ENCODE data around the gene FAM209B.

FAM209B gene

GRCh38 chr20:56582542-56582941 lies 49.5 kb downstream of the FAM209B start:
- DNase-seq = no peak
- Histone ChIP-seq H3K79me1 (replicated peaks; ENCODE audit: low read length, poor library complexity, severe bottlenecking) (no peaks in the 10 kb centered on the region), H3K4me3 (ENCODE audit: insufficient read depth in 1 of 2, low read depth in 1 of 2, low read length in 2 of 2) (no peak overlapping the region), H3K4me1 (ENCODE audit: control insufficient read depth, insufficient read depth, low read depth, low read length) (peaks cover under 1% of the 10 kb centered on the region), H3K9ac (ENCODE audit: low read length) (no peak overlapping the region), H3K14ac (ENCODE audit: low read length in 2 of 2) (no peak overlapping the region), H2BK15ac (ENCODE audit: low read depth, poor library complexity, severe bottlenecking) (no peak overlapping the region), H3K4me2 (ENCODE audit: low read length, poor library complexity, severe bottlenecking) (no peak overlapping the region), H3K4ac (ENCODE audit: low read depth in 1 of 2, low read length in 2 of 2) (no peak overlapping the region), H3K18ac (ENCODE audit: low read depth in 1 of 2, low read length in 2 of 2) (no peak overlapping the region), H3K27ac (ENCODE audit: low read length, poor library complexity, severe bottlenecking) (no peak overlapping the region), H2AFZ (ENCODE audit: low read depth, low read length) (no peak overlapping the region), H4K91ac (ENCODE audit: low read length) (no peak overlapping the region), H4K8ac (ENCODE audit: low read length) (no peak overlapping the region), H3K23ac (ENCODE audit: low read length in 2 of 2) (no peak overlapping the region), H2BK12ac (ENCODE audit: low read length in 2 of 2) (no peak overlapping the region), H3K36me3 (ENCODE audit: control insufficient read depth in 1 of 2, insufficient read depth in 2 of 2, low read depth in 1 of 2, low read length in 2 of 2) (no peaks in the 10 kb centered on the region), H2BK120ac (ENCODE audit: low read depth, low read length) (no peak overlapping the region), H2BK5ac (ENCODE audit: low read depth, low read length, poor library complexity, severe bottlenecking) (no peak overlapping the region), H3K9me3 (ENCODE audit: control insufficient read depth, low read length) (no peaks in the 10 kb centered on the region), H2AK5ac (ENCODE audit: low read length, severe bottlenecking) (no peak overlapping the region), H3K27me3 (ENCODE audit: control insufficient read depth in 1 of 2, insufficient read depth in 1 of 2, low read length in 2 of 2) (peaks cover 6 to 25% of the 10 kb centered on the region in 2 experiments)
- 84% methylated on average over 3 of the region's 4 CpGs for WGBS

DNA sequence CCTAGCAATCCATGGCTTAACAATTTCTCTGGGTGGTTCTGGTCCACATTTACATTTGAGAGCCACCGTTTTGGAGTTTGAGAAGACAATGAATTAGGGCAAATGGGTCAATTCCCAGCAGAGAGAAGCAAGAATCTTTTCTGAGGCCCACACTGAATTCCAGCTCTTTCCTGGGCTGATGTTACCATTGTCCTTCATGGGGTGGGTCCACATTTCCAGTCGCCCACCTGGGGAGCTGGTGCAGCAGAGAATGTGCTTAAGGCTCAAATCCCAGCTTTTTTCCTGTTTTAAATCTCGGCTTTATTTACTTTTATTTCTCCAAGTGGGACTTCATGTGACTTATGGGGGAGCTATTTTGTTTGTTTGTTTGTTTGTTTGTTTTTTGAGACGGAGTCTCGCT lies 51.9 kb downstream of the FAM209B start:
- H3K79me1 ChIP-seq (replicated peaks; ENCODE audit: low read length, poor library complexity, severe bottlenecking) = no peaks in the 10 kb centered on the region
- no peak overlapping the region for H3K9ac ChIP-seq (ENCODE audit: low read length)
- WGBS = 79% methylated on average over 5 of the region's 5 CpGs
- H2BK120ac ChIP-seq (ENCODE audit: low read depth, low read length) = no peak overlapping the region
- no peak overlapping the region for H3K18ac ChIP-seq (ENCODE audit: low read depth in 1 of 2, low read length in 2 of 2)
- H4K8ac ChIP-seq (ENCODE audit: low read length) = no peak overlapping the region
- H3K23ac ChIP-seq (ENCODE audit: low read length in 2 of 2) = no peak overlapping the region
- DNase-seq = no peak
- no peak overlapping the region for H3K4ac ChIP-seq (ENCODE audit: low read depth in 1 of 2, low read length in 2 of 2)
- no peak overlapping the region for H3K14ac ChIP-seq (ENCODE audit: low read length in 2 of 2)
- no peak overlapping the region for H2BK15ac ChIP-seq (ENCODE audit: low read depth, poor library complexity, severe bottlenecking)
- no peak overlapping the region for H2BK5ac ChIP-seq (ENCODE audit: low read depth, low read length, poor library complexity, severe bottlenecking)
- H3K4me2 ChIP-seq (ENCODE audit: low read length, poor library complexity, severe bottlenecking) = no peak overlapping the region
- H4K91ac ChIP-seq (ENCODE audit: low read length) = no peak overlapping the region
- H3K36me3 ChIP-seq (ENCODE audit: control insufficient read depth in 1 of 2, insufficient read depth in 2 of 2, low read depth in 1 of 2, low read length in 2 of 2) = no peaks in the 10 kb centered on the region
- peaks cover 0 to 25% of the 10 kb centered on the region in 2 experiments for H3K27me3 ChIP-seq (ENCODE audit: control insufficient read depth in 1 of 2, insufficient read depth in 1 of 2, low read length in 2 of 2)
- H3K4me1 ChIP-seq (ENCODE audit: control insufficient read depth, insufficient read depth, low read depth, low read length) = peaks cover 1% of the 10 kb centered on the region
- H3K4me3 ChIP-seq (ENCODE audit: insufficient read depth in 1 of 2, low read depth in 1 of 2, low read length in 2 of 2) = no peak overlapping the region
- no peaks in the 10 kb centered on the region for H3K9me3 ChIP-seq (ENCODE audit: control insufficient read depth, low read length)
- H2AK5ac ChIP-seq (ENCODE audit: low read length, severe bottlenecking) = no peak overlapping the region
- H2BK12ac ChIP-seq (ENCODE audit: low read length in 2 of 2) = no peak overlapping the region
- no peak overlapping the region for H3K27ac ChIP-seq (ENCODE audit: low read length, poor library complexity, severe bottlenecking)
- no peak overlapping the region for H2AFZ ChIP-seq (ENCODE audit: low read depth, low read length)
